Uterus (tissue), 4 donors: ENCODE data around the gene DUSP21. TPM values are rescaled to one million over a fixed set of nuclear protein-coding genes. Genes with fewer than 3 reads are reported as not detected.
"Not testable (repeated sequence)": the region's sequence is repeated elsewhere in the genome, so short reads cannot be mapped to it uniquely, and the experiment has no call there.

ENCODE experiments used
- DNase-seq, 2 donors: peaks; one replicate each; pipeline ENCODE4 v3.0.0-alpha.2; 2019 to 2020
- H3K27ac ChIP-seq, 2 donors: fragments of 200-600 bp; sonication (generic); 1 replicate in 1 of 2; 2 replicates in 1 of 2; pipeline ENCODE4 v1.5.1; 2016 to 2018
- H3K27me3 ChIP-seq, 2 donors: fragments of 200-600 bp; sonication (generic); one replicate each; pipeline ENCODE4 v1.5.1; 2018 to 2019; ENCODE audit warnings: control low read depth in 1 of 2
- H3K36me3 ChIP-seq, 2 donors: fragments of 200-600 bp; sonication (generic); one replicate each; pipeline ENCODE4 v1.5.1; 2019; ENCODE audit warnings: control low read depth in 1 of 2
- H3K4me1 ChIP-seq, 2 donors: fragments of 200-600 bp; sonication (generic); one replicate each; pipeline ENCODE4 v1.5.1; 2018 to 2019; ENCODE audit warnings: control low read depth in 1 of 2
- H3K4me3 ChIP-seq, 2 donors: fragments of 200-600 bp; sonication (generic); 1 replicate in 1 of 2; 2 replicates in 1 of 2; pipeline ENCODE4 v1.5.1; 2018 to 2019; ENCODE audit warnings: mild to moderate bottlenecking in 1 of 2
- H3K9me3 ChIP-seq, 2 donors: fragments of 200-600 bp; sonication (generic); one replicate each; pipeline ENCODE4 v1.5.1; 2019; ENCODE audit warnings: control low read depth in 1 of 2
- POLR2A ChIP-seq, 2 donors: fragments of 450-650 bp; IDR thresholded peaks; one replicate each; pipeline ENCODE4 v1.6.1; 2016; ENCODE audit warnings: antibody characterized with exemption in 2 of 2, mild to moderate bottlenecking in 1 of 2, moderate library complexity in 1 of 2
- intact Hi-C: fragments of 100-400 bp; cut with DNase I; formaldehyde crosslinking; loops from one replicate; pipeline ENCODE4 v1.15.1; 2023; ENCODE audit warnings: low total_unique reads
- total RNA-seq, 4 donors: library from RNA; depleted of rRNA in 3 of 4; stranded (reverse); fragments of >200 nt in 3 of 4; gene quantifications; one replicate each; pipeline versions ENCODE4 v1.1.0 to v1.2.4, GENCODE V29; 2014 to 2023
- TF ChIP-seq, protein P1 (sequence below), 4 experiments: fragments of 200-600 bp in 2 of 4; fragments of 450-650 bp in 2 of 4; sonication (generic) in 2 of 4; IDR thresholded peaks; one replicate each; pipeline ENCODE4 v1.5.1; 2016 to 2019; ENCODE audit warnings: antibody characterized with exemption in 4 of 4, mild to moderate bottlenecking in 2 of 4, moderate library complexity in 1 of 4
- donor health status: DM: yes; HTN: yes; CAD: no.

The DUSP21 gene
- total RNA-seq, 4 donors from 2014 or later = not detected

DNA sequence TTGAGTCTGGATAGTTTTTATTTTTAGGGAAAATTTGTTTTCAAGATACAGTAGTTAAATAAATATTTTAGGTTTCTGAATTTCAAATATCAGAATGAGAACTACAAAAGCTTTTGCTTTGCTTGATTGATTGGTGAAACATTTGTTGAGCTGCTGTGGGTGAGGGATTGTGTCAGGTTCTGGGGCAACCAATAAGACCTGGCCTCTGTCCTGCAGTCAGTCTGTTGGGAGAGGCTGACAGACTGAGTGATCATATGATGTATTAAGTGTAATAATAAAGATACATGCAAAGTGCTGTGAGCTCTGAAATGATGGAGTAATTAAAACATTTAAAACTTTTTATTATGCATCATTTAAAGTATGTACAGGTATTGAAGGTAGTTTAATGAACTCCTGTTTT, 38.8 kb downstream of the DUSP21 start:
- H3K9me3 ChIP-seq = no peaks in the 10 kb centered on the region
- no peak overlapping the region for H3K27ac ChIP-seq
- H3K4me1 ChIP-seq = peaks cover 4 to 5% of the 10 kb centered on the region in 2 donors
- H3K27me3 ChIP-seq = no peaks in the 10 kb centered on the region
- no peak for TF ChIP-seq POLR2A (IDR thresholded peaks at IDR 0.05)
- TF ChIP-seq, protein P1, sequence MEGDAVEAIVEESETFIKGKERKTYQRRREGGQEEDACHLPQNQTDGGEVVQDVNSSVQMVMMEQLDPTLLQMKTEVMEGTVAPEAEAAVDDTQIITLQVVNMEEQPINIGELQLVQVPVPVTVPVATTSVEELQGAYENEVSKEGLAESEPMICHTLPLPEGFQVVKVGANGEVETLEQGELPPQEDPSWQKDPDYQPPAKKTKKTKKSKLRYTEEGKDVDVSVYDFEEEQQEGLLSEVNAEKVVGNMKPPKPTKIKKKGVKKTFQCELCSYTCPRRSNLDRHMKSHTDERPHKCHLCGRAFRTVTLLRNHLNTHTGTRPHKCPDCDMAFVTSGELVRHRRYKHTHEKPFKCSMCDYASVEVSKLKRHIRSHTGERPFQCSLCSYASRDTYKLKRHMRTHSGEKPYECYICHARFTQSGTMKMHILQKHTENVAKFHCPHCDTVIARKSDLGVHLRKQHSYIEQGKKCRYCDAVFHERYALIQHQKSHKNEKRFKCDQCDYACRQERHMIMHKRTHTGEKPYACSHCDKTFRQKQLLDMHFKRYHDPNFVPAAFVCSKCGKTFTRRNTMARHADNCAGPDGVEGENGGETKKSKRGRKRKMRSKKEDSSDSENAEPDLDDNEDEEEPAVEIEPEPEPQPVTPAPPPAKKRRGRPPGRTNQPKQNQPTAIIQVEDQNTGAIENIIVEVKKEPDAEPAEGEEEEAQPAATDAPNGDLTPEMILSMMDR (IDR thresholded peaks at IDR 0.05) = no peak
- H3K4me3 ChIP-seq = no peak overlapping the region
- no peak for DNase-seq
- H3K36me3 ChIP-seq = no peaks in the 10 kb centered on the region
- intact Hi-C loops = no loop called here

DNA sequence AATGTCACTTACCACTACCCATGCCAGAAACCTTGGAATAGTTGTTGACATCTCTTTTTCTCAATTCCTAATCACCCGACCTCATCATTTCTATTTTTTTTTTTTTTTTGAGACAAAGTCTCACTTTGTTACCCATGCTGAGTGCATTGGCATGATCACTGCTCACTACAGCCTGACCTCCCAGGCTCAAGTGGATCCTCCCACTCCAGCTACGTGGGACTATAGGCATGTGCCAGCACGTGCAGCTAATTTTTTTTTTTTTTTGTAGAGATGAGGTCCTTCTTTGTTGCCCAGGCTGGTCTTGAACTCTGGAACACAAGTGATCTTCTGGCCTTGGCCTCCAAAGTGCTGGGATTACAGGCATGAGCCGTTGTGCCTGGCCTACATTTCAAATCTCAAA, 41.1 kb downstream of the DUSP21 start:
- H3K4me3 ChIP-seq = no peak overlapping the region
- H3K9me3 ChIP-seq = no peaks in the 10 kb centered on the region
- H3K27me3 ChIP-seq = no peaks in the 10 kb centered on the region
- no peak for DNase-seq
- H3K36me3 ChIP-seq = no peaks in the 10 kb centered on the region
- H3K4me1 ChIP-seq = no peaks in the 10 kb centered on the region
- H3K27ac ChIP-seq = no peak overlapping the region
- intact Hi-C loops = no loop called here
- TF ChIP-seq POLR2A (IDR thresholded peaks at IDR 0.05) = no peak
- TF ChIP-seq, protein P1 (IDR thresholded peaks at IDR 0.05) = no peak

DNA sequence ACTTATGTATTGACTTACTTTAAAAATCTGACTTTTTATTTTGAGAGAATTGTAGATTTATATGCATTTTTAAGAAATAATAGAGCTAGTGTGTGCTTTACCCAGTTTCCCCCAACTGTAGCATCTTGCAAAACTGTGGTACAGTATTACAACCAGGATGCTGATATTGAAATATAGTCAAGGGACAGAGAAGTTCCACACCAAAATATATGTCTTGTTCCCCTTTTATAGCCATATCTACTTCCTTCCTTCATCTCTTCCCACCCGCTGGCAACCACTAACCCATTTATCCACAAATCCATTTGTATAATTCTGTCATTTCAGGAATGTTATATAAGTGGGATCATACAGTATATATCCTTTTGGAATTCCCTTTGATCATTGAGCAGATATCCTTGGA, 46.0 kb downstream of the DUSP21 start:
- no peaks in the 10 kb centered on the region for H3K27me3 ChIP-seq
- H3K27ac ChIP-seq = no peak overlapping the region
- no peaks in the 10 kb centered on the region for H3K36me3 ChIP-seq
- intact Hi-C loops = no loop called here
- H3K9me3 ChIP-seq = no peaks in the 10 kb centered on the region
- no peaks in the 10 kb centered on the region for H3K4me1 ChIP-seq
- H3K4me3 ChIP-seq = no peak overlapping the region
- DNase-seq = no peak
- TF ChIP-seq POLR2A (IDR thresholded peaks at IDR 0.05) = no peak
- TF ChIP-seq, protein P1 (IDR thresholded peaks at IDR 0.05) = no peak

DNA sequence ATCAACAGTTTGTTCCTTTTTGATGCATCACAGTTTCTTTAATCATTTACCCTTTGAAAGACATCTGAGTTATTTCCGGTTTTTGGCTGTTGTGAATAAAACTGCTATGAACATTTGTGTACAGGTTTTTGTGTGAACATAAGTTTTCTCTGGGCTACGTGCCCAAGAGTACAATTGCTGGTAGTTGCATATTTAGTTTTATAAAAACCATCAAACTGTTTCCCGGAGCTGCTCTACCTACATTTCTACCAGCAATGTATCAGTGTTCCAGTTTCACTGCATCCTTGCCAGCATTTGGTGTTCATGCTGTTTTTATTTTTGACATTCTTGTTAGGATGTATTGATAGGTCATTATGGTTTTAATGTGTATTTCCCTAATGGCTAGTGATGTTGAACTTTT, 46.4 kb downstream of the DUSP21 start:
- H3K9me3 ChIP-seq = no peaks in the 10 kb centered on the region
- H3K27me3 ChIP-seq = no peaks in the 10 kb centered on the region
- TF ChIP-seq, protein P1 (IDR thresholded peaks at IDR 0.05) = no peak
- TF ChIP-seq POLR2A (IDR thresholded peaks at IDR 0.05) = no peak
- H3K4me1 ChIP-seq = no peaks in the 10 kb centered on the region
- DNase-seq = no peak
- intact Hi-C loops = no loop called here
- H3K4me3 ChIP-seq = no peak overlapping the region
- H3K36me3 ChIP-seq = no peaks in the 10 kb centered on the region
- no peak overlapping the region for H3K27ac ChIP-seq

DNA sequence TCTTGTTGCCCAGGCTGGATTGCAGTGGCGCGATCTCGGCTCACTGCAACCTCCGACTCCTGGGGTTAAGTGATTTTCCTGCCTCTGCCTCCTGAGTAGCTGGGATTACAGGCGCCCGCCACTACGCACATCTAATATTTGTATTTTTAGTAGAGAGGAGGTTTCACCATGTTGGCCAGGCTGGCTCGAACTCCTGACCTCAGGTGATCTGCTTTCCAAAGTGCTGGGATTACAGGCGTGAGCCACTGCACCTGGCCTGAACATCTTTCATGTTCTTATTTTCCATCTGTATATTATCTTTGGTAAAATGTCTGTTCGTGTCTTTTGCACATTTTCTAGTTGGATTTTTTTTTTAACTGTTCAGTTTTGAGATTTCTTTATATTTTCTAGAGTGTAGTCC, 46.9 kb downstream of the DUSP21 start:
- H3K27me3 ChIP-seq, H3K9me3 ChIP-seq, H3K4me3 ChIP-seq, H3K4me1 ChIP-seq, DNase-seq, H3K27ac ChIP-seq, H3K36me3 ChIP-seq, intact Hi-C loops: not testable (repeated sequence)

DNA sequence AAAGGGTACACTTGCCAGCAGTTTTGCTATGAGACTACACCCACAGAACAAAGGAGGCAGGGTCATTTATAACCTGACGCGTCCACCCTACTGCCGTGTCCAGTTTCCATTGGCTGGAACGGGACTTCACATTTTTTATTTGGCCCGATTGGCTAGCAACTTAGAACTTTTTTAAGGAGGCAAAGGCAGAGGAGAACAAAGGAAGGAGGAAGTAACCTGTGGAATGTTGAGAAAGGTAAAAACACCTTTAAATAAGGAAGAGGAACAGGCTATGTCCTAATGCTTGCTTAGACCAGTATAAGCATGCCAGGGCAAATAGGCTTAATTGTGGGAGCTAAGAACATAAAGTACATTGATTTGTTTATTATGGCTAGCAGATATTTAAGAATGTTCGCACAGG, 47.8 kb downstream of the DUSP21 start:
- Histone ChIP-seq H3K9me3 (no peaks in the 10 kb centered on the region), H3K4me3 (no peak overlapping the region), H3K36me3 (no peaks in the 10 kb centered on the region), H3K4me1 (no peaks in the 10 kb centered on the region), H3K27me3 (no peaks in the 10 kb centered on the region), H3K27ac (no peak overlapping the region)
- TF ChIP-seq POLR2A (IDR thresholded peaks at IDR 0.05) = no peak
- TF ChIP-seq, protein P1 (IDR thresholded peaks at IDR 0.05) = no peak
- intact Hi-C loops = no loop called here
- DNase-seq = no peak
